HG03558 (cell line): ENCODE data around the gene RAB24.
"Not testable (repeated sequence)": the region's sequence is repeated elsewhere in the genome, so short reads cannot be mapped to it uniquely, and the experiment has no call there.

Experiments used
- ATAC-seq: cut with Tn5 transposase; IDR thresholded peaks from one replicate; pipeline ENCODE4 v1.9.1; 2021; ENCODE audit warnings: moderate number of reproducible peaks; ENCODE audit not compliant: unreplicated experiment; ENCODE audit errors: extremely low read depth

Gene RAB24

DNA sequence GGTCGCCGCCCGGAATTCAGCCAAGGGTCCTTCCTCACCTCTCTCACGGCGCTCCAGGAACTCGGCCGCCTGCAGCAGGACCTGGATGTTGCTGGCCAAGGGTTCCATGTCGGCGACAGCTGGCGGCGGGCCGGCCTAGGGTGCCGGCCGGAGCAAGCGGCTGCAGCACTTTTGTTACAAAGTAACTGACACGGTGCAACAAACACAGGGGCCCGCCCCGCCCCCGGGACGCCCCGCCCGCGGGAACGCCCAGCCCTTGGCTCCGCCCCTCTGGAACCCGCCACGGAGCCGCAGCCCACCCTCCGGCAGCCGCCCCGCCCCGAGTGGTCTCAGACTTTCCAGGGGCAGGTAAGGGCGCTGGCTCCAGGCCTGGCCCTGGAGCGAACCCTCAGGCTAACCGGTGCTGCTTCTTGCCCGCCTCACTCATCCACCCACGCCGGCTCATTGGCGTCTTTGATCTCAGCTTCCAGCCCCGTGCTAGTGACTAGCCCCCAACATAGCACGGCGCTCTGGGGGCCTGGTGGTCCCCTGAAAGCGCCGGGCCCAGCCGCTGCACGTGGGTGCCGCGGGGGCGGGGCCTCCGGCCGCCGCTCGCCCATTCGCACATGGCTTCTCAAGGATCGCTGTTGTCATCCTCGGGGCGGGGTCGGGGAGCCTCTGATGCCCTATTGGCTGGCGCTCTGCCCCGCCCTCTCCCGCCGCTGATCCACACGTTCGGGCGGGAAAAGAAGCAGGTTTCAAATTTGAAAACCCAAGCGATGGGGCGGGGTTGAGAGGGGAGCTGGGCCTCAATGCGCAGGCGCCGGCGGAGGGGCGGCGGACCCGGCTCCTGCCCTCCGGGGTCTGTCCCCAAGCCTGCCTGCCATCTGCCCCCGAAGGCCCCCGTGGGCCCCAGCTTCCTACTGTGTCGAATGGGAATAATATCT lies 8.5 kb upstream of the RAB24 start, which contains the start of gene MXD3:
Gene MXD3, minus strand, starts transcription at position 176 of the 926 bp plus-strand sequence. Its CDS starts 68 bp downstream, at position 108.
- ATAC-seq, result peak; percentile 39

DNA sequence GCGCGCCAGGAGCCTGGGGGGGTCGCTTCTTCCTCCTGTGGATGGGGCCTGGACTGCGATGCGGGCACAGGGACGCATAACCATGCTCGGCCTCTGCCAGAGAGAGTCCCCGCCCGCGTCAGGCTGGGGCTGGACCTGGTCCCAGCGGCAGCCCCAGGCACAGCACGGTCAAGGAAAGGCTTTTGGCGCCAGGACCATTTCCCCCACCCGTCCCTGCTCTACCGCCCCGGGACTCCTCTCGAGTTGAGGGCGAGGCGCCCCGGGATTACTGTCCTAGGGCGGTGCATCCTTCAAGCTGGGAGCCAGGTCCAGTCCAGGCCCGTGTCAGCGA lies 7.8 kb upstream of the RAB24 start:
- no peak for ATAC-seq

DNA sequence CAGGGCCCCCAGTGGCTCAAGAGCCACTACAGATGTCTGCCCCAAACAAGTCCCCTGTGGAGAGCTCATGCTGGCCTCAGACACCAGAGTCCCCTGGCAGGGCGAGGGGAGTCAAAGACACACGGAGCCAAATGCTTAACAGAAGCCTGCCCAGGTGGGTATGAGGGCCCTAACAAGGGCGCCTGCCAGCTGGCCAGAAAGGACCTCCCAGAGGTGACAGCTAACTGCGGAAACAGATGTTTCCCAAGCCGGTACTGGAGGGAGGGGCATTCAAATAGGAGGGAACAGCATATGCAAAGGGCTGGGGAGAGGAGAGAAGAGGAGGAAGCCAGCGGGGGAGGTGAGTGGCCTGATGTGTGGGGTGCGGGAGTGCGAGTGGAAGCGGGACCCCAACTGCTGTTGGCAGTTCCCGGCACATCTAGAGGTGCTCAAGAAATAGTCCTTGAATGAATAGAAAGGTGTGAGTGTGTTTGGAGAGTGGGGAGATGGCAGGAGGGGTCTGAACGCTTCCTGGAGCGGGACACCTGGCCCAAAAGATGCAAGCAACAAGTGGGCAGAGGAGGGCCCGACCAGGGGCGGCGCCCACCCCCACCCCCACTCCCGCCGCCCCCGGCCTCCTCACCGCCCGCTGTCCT lies 7.4 kb upstream of the RAB24 start:
- no peak for ATAC-seq

DNA sequence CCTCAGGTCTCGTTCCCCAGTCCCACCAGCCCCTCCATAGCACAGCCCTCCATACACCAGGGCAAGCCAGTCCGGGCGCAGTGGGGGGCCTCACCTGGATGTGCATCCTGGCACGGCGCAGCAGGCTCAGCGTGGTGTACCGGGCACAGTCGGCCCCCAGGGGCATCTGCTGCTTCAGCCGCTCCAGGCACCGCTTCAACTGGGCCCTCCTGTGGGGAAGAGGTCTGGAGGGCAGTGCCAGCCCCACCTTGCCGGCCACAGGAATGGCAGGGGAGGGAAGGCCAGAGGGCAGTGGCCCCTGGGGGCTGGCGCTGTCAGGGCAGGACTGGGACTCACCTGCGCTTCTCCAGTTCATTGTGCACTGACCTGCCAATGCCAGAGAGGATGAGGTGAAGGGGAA lies 6.8 kb upstream of the RAB24 start:
- no peak for ATAC-seq

DNA sequence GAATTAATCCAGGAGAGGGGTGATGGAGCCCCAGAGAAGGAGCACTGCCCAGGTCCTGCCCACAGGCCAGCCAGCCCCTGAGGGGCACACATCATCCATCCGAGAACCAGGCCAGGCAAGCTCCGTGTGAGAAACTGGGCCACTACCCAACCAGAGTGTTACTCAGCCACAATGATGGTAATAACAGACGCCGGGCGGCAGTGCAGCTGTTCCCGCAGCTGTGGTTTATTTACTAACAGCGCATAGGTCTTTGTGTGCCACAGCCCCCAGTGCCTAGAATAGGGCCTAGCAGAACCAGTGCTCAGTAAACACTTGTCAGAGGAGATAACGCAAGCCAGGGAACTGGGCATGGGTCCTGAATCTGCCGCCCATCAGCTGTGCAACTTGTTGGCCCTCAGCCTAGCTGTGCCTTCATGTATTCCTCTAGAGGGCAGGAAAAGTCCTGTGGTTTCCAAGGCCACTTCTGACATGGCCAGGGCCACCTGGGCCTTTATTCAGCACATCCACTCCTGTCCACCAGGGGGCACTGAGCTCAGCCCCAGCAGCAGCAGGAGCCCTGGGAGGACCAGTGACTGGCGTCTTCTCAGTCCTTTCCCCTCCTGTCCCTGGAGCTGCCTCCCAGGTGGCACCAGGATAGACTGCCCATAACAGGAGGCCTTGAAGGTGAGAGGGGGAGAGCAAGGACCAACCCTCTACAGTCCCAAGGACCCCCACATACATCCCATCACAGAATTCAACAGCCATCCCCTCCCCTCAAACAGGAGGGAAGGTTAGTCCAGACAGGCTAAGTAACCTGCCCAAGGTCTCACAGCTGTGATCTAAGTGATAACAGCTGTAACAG lies 6.1 kb upstream of the RAB24 start:
- ATAC-seq, result no peak

DNA sequence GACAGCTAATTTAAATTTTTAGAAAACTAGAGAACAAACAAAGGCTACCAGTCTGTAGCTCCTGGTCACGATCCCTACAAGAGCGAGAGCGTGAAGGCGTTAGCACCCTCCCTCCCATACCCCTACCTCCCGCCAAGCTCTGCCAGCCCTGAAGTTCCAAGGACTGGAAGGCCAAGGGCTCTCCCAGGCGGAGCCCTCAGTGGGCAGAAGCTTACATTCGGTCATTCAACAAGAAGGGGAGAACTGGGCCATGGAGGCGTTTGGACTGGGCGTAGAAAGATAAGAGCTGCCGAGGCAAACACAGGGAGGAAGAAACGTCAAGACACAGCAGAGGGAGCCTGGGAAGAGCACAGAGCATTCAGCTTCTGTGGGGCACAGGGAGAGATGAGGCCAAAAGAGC lies 5.2 kb upstream of the RAB24 start:
- ATAC-seq, result no peak

DNA sequence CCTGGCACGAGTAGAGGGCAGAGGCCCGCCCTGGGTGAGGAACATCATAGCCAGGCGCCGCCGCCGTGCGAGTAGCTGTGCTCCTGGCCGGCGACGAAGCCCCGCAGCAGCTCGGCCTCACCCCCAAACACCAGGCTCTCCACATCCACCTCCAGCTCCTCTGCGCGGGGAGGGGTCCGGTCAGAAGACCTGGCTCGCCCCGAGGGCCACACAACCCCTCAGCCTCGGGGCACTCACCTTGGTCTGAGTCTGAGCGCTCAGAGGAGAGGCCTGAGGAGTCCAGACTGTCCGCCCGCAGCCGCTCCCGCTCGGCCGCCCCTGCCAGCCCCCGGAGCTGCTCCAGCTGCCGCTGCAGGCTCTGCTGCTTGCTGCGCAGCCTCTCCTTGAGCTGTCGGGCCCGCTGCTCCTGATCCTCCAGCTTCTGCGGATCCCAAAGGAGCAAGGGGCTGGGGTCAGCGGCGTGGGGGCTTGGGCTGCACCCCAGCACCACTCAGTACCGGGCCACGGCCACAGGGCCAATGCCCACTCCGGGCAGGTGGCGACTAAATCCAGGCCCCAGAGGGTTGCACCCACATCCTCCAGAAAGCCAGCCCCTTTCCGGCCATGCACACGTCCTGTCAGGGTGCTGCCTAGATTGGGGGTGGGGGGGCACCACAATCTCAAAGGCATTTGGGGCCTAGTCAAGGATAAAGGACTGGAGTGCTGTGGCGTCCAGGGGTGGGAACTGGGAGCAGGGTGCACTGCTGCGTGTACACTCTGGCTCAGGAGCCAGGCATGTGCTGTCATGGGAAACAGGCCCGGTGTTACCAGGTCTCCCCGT lies 4.2 kb upstream of the RAB24 start:
- no peak for ATAC-seq

DNA sequence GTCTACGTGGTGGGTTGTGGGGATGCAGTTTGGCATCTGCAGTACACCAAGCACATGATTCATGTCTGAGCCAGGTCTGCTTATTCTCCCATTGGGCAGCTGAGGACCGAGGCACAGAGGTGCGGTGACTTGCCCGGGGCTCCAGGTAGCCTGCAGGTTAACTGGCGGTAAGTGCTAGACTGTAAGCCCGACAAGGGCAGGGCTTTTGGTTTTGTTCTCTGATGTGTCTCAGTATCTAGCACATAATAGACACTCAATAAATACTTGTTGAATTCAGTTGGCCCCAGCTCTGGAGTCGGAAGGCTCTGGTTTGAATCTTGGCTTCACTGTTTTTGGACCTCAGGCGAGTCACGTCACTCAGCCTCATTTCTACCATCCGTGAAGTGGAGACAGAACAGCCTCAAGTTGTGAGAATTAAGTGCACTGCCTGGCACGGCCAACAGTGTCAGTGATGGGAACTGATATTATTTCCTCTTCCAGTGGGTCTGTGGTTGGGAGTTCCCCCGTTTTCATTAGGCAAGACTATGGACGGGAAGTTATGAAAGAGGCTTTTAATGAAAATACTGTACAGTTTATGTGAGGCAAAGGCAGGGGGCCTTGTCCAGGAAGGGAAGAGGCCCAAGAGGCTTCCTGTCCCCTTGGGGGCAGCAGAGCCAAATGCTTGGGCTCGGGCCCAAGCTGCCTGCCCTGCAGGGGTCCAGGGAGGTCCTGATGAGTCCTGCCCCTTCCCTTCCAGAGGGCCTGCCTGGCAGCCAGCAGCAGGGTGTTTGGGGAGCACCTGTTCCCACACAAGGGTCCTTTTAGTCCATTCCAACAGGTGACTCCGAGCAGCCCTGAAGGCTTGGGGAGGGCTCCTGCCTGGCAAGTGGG lies 3.4 kb upstream of the RAB24 start:
- ATAC-seq, result no peak

DNA sequence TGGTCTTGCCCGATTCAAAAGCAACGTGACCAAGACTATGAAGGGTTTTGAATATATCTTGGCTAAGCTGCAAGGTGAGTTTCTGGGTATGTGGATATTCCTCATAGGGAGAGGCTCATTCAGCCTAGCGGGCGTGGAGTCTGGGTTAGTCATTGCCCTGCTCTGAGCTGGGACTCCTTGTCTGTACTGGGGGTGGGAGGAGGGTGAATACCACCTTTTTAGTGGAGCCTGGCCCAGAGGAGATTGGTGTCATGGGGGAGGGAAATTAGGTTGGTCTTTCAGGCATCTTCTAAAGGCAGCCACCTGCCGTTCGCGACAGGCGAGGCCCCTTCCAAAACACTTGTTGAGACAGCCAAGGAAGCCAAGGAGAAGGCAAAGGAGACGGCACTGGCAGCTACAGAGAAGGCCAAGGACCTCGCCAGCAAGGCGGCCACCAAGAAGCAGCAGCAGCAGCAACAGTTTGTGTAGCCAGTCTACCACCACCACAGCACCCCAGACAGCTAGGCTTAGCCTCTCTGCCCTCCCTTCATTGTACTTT lies 2.7 kb upstream of the RAB24 start:
- not testable (repeated sequence) for ATAC-seq

DNA sequence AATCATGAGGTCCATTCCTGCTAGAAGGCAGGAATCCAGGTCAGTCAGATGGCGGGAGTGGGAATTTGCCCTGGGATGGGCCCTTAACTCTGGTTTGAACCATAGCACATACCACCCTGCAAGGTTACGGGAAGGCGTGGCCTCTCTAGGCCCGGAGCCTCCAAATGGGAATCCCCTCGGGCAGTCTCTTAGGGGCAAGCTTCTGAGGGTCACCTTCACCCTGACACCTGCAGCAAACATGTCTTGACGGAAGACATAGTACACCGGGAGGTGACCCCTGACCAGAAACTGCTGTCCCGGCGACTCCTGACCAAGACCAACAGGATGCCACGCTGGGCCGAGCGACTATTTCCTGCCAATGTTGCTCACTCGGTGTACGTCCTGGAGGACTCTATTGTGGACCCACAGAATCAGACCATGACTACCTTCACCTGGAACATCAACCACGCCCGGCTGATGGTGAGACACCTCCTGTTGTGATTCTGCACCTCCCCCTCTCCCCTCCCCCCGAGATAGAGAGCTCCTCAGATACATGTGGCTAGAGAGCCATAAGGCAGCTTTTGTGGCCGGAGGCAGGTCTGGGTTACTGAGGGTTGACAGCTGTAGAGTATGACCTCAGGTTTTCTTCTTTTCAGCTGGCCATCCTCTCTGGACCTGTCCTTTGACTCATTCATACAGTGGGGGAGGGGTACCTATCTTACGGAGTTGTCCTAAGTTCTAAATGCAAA lies 1.0 kb upstream of the RAB24 start:
- ATAC-seq, result no peak

DNA sequence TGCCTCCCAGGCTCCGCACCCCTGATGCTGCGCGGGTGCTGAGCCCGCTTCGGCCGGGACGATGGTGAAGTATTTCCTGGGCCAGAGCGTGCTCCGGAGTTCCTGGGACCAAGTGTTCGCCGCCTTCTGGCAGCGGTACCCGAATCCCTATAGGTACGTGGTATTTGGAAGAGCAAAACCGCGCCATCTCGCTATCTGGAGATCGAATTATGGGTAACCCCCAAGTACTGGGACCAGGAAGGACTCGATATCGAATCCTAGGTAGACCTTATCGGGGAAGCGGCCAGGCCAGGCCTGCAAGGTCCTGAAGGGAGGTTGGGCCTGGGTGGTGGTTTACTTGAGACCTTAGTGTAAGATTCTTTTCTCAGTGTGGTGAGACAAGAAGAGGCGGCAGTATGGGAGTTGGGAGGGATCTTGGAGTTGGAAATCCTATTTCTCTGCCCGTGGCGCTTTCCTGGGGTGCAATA lies 439 bp upstream of the RAB24 start:
- ATAC-seq, result no peak

DNA sequence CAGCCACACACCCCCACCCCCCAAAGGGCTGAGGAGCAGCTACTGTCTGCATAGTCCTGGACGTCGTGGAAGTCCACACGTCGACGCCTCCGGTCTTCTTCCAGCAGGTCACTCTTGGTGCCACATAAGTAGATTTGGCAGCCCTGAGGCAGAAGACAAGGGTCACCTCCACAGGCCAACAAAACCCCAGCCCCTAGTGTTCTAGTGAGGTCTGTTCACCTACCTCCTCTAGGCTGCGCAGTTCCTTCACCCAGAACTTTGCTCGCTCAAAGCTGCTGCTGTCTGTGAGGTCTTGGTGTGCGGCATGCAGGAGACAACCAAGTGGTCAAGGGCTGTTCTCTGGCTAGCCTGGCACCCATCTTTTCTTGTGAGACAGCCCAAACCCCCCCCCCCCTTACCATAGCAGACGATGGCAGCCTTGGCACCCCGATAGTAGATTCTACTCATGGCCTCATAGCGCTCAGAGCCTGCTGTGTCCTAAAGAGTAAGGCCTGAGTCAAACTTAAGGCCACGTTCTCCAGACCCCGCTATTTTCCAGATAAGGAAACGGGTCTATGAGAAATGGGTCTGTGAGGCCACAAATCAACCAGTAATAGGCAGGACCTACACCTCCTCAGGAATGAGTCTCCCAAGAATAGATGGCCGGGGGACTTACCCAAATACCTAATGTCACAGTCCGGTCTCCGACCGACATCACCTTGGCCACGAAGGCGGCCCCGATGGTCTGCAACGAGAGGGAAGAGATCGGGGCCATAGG lies 987 bp downstream of the RAB24 start:
- no peak for ATAC-seq

DNA sequence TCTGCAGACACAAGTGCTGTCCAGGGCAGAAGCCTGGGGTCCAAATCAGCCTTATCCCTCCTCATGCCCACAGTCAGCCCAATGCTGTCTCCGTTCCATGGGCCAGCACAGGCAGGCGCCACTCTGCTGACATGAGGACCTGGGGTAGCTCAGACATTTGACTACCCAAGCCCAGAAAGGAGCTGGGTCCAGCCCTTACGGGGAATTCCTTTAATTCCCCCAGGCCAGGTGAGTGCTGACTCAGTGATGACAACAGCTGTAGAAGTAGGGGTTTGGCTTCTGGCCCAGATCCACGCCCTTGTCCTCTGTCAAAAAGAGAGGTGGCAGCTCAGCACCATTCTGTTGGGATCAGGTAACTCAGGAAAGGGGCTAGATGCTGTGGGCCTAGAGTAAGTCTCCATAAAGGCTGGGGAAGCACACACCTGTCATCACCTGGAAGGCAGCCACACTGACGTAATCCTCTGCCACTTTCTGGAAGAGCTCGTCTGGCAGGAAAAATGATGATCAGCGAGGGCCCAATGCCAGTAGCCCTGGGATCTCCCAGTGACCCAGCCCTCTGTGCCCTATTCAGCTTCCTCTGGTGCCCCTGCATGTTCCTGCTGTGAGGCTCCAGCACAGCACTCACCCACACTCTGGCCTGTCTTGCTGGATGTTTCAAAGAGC lies 1.9 kb downstream of the RAB24 start:
- no peak for ATAC-seq

DNA sequence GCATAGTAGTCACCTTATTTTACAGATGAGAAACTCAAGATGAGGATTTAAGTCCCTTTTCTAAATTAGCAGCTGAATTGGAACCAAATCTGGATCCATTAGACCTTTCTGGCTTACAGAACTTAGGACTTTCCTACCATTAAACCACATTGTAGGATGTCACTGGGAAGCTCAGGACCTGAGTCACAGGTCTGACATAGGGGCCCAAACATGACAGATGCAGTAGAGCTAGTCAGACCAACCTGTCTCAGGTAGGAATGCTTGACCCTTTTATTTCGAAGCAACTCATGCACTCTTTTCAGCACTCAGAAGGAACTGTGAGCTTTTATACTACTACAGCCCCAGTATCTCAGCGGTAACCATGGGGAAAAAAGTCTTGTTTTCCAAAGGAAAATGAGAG lies 2.6 kb downstream of the RAB24 start:
- ATAC-seq, result no peak

DNA sequence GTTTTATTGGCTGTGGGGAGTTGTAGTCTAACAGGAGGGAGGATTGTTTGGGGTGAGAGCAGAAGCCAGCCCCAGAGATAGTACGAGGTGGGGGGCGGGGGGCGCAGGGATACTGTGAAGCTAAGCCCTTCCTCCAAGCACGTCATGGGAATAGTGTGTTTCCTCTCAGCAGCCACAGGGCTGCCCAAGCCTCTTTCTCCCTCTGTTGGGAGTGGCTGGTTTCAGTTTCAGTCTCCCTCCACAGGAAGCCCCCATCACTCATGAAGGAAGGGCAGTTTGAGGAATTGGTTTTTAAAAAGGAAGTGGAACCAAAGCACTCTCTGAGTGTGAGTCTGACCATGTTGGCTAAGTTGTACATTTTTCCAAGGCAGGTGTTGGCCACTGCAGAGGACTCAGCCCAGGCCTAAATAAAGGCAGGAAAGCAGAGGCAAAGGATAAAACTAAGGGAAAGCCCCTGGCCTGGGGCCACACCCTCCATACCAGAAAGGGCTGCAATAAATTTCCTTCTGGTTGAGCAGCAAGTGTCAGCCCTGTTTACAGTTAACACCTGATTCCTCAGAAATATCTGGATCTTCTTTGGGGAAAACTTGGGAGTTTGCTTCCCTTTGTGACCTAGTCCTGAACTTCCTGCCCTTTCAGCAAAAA lies 3.2 kb downstream of the RAB24 start:
- ATAC-seq, result no peak

DNA sequence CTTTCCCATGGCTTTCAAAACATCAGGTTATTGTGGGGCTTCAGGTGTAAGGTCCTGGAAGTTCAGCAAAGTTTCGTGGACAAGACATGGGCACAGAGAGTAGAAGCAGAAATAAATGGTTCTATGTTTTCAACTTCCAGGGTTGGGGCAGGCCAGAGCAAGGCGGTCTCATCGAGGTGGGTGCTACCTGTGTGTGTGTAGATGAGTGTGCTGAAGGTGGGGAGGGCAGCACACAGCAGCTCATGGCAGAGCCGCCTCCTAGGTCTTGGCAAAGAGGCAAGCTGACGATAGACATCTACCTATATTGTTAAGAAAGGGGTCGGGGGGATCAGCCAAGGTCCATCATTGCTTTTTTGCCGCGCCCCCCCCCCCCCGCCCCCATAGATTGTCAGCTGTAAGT lies 3.8 kb downstream of the RAB24 start:
- ATAC-seq, result no peak
